GM19438 (cell line): ENCODE data around the gene RTCB.
A peak's percentile ranks its signal among the peaks of the same experiment; 100 is the strongest.

Experiments used
- ATAC-seq: cut with Tn5 transposase; IDR thresholded peaks from one replicate; pipeline ENCODE4 v1.9.1; 2021; ENCODE audit warnings: low read depth; ENCODE audit not compliant: unreplicated experiment

RTCB gene

DNA sequence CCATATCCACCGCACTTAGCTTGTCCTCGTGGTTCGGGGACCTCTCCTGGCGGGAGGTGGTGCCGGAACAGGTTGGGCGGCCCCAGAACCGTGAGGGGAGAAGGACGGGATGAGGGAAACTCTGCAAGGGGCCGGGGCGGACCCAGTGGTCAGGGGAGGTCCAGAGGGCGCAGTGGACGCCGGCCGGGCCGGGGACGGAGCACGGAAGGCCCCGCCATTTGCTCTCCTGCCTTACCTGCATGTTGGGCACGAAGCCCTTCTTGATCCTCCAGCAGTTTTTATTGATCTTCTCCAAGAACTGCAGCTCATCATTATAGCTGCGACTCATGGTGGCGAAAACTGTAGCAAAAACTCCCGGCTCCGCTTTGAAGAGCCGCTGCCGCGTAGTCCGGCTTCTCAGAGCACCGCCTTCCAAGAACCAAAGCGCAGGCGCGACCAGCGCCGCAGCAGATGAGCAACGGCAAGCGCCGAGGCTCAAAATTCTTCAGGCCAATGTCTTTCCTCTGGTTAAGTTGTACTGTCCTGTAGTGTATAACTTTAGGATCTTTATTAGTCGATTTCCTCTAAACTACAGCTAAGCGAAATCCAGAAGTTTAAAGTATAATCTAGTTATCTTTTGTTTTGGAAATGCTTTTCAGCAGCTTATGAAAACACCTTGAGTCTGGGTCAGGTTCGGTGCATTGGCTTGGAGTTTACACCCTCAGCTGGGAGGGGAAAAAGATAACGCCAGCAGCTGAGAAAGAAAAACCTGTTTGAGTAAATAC is at the start of gene RTCB:
Gene RTCB, minus strand, starts transcription at position 419 of the 764 bp plus-strand sequence. Its CDS starts 91 bp downstream, at position 328.
- ATAC-seq: peak; percentile 64

DNA sequence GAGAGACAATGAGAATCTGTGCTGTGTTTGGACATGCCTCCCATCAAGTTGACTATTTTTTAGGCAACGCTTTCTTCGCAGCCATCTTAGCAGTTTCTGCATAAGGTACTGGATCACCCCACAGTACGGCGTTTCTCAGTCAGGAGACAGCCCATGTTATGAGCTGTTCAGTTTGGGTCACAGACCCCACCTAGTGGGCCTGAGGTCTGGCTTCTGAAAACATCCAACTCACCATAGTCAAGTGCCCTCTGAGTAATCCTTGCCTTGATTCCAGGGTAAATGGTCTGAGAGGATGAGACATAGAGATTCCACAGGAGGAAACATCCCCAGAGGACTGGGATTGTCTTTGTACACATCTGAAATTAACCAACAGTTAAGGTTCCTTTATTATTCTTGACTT is 45.0 kb upstream of the RTCB start:
- no peak for ATAC-seq

DNA sequence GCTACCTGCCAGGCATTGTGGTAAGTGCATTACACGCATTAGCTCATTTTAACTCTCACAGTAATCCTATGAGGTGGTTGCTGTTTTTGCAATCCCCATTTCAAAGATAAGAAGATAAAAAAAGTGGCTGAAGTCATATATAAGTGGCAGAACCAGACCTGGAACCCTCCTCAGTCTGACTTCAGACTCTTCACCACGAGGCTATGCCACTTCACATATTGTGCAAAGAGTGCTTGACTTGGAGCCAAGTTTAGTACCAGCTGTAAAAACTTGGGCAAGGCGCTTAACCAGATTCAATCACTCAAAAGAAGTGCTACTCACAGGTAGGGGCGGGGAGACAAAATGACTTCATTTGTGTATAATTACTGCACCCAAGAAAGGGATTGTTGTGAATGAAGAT is 36.9 kb upstream of the RTCB start:
- ATAC-seq: no peak

DNA sequence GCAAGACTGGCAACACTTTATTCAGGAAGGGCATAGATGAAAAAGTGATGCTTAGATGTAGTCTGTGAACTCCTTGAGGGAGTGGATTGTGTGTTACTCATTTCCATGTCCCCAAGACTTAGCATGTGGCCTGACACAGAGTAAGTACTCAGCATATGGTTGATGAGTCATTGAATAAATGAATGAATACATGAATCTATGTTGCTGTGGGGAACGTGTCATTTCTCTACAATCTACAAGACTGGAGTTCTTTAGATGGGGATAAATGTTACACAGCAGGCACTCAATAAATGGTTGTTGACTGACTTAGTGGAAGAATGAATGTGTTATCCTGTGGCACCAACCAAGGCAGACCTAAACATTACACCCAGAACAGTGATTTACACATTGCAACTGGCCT is 34.3 kb upstream of the RTCB start:
- ATAC-seq: no peak

DNA sequence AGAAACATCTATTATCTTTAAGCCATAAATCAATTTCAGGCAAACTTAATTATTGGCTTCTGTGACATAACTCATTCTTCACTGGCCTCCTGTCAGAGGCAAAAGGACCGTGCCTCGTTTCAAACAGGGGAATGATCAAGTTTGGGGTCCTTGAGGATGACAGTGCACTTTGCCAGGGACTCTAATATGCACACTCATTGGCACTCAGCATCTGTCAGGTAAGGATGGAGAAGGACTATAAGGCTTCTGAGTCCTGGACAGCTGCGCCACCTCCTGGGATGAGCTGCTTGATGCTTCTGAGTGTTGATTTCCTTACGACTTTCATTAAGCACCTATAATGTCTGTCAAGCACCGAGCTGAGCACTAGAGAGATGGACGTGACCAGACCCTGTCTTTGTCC is 32.0 kb upstream of the RTCB start:
- no peak for ATAC-seq

DNA sequence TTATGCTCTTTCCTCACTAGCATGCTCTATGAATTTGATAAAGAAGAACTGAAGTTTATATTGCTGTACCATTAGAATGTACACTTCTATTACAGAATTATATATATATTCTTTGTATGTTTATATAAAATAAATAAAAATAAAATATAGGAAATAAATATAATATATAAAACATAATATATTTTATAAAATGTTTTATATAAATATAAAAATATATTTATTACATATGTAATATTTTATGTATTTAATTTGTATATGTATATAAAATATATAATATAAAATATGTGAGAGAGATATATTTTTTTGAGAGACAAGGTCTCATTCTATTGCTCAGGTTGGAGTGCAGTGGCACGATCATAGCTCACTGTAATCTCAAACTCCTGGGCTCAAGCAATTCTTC is 18.3 kb upstream of the RTCB start:
- no peak for ATAC-seq

DNA sequence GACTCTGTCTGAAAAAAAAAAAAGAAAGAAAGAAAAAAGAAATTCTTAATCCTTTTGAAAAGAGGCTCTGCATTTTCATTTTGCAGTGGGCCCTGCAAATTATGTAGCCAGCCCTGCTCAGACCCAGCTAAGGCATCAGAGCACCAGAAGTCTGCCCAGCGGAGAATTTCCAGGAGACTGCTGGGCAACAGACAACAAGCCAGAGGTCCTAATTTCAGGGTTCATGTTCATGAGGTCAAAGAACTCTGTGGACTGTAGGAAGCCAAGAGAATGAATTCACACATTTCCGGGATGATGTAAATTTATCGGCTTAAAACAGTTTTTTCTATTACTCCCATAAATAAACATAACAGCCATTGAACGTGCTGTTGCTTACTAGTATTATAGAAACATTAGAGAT is 14.8 kb upstream of the RTCB start:
- ATAC-seq: no peak

DNA sequence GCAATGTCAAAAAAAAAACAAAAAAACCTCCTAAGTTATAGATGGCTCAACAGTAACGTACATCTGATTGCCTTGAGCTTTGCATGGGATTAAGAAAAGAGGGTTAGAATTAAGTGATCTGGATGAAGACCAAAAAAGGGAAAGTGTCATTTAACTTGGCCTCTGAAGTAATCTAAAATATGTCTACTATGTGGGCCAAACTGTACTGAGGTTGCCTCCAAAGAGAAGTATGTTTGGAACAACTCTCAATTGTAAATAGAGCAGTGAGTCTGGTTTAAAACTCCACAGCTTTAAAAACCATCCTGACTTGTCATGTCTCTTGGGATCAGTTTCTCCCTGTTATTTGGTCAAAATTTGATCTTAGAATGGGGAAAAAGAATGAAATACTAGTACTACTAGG is 11.6 kb upstream of the RTCB start:
- no peak for ATAC-seq

DNA sequence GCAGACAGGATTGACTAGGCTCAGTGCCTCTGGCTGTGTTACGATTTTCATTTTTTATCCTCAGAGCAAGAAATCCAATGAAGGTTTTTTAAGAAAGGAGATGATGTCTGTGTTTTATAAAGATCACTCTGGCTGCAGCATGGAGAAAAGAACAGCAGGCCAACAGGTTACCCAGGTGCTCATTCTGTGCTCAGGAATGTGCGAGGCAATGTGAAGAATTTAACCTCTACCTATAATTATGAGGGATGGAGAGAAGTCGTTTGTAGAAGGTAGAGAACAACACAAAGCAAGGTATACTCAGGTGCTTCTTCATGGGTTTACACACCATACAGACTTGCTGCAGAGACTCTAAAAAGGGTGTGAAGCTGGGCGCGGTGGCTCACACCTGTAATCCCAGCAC is 10.0 kb upstream of the RTCB start:
- no peak for ATAC-seq

DNA sequence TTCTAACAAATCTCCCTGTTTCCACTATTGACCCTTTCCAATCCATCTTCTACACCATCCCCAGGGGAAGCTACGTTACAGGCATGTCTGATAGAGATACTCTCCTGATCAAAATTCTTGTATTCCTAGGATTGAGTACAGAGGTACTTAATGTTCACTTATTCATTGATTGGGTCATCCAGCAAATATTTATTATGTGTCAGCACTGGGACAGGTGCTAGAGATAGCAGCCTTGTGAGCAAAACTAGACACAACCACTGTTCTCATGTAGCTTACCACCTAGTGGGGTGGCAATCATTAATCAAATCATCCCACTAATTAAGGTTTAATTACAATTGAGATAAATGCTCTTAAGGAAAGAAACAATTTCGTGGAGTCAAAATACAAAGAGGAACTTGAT is 9.4 kb upstream of the RTCB start:
- no peak for ATAC-seq

DNA sequence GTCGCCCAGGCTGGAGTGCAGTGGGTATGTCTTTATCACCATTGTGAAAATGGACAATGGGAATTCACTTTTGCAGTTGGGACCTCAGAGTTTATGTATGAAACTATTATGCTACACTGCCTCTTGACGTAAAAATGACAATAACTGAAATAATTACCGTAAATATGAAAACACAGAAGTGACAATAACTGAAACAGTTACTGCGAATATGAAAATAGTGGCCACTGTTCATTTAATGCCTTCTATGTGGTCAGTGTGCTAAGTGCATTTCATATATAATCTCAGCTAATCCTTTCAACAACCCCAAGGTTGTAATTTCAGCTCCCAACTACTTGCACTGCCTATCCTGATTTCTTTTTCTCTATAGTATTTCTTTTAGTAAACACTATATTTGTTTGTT is 5.9 kb upstream of the RTCB start:
- ATAC-seq: no peak

DNA sequence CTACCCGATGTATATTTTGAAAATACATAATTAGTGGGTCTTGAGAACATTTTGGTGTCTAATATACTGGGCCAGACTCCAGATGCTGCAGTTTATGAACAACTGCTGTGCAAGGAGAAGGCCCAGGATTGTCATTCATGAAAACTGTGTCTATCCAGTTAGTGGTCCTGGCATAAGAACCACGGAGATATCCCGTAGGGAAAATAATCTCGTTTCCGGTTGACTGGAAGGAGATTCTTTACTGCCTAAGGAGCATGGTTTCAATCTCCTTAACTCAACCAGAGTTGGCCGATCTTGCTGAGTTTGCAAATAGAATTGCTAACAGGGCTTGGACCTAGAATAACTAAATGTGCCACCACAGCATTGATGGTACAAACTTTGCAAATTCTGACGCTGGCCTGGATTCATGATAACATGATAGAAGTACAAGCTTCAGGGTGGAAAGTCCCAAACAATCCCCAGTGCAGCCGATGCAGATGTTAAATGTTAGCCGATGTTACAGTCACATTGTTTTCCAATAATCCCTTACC is 4.6 kb upstream of the RTCB start:
- no peak for ATAC-seq

DNA sequence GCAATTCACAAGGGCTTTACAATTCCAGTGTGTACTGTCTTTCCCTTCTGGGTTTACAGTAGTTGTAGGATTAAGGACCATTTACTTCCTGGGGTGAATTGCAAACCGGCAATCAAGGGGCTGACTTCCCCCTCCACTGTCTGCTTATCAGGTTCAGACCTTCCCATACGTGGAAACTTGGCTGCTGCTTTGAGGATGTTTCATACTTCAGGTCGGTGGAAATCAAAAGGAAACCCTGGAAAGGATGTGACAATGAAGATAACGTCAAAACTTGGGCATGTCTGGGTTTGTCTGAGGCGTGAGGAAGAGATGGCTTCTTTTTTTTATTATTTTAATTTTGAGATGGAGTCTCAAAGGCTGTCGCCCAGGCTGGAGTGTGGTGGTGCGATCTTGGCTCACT is 2.1 kb upstream of the RTCB start:
- no peak for ATAC-seq

DNA sequence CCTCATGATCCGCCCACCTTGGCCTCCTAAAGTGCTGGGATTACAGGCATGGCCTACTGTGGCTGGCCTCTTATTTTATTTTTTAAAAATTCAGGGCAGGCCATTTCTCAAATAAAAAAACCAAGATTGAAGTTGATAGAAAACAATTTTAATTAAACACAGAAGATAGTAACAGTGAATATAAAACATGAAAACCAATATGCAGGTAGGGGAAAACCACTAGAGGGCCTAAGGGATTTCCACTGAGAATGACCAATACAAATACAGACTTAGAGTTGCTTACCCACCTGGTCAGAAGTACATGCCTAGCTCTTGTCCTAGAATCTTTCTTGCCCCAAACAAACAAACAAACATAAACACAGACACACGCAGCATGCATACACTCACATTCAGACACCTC is 1.7 kb upstream of the RTCB start:
- ATAC-seq: no peak

DNA sequence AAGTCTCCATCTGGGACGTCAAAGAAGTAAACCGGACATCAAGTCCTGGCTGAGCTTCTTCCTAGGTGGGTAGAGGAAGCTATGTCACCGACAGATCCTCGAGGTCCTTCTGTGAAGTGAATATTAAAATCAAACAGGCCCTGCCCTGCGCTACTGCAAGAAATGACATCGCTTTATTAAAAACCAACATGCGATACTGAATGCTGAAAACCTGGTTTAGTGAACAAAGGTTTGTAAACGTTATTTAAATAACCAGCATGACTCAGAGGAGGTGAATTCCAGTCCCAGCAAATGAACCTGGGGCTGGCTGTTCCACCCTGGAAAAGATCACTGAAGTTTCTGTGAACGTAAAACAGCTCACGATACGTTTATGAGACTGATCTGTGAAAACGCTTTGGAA is 645 bp downstream of the RTCB start:
- ATAC-seq: no peak

DNA sequence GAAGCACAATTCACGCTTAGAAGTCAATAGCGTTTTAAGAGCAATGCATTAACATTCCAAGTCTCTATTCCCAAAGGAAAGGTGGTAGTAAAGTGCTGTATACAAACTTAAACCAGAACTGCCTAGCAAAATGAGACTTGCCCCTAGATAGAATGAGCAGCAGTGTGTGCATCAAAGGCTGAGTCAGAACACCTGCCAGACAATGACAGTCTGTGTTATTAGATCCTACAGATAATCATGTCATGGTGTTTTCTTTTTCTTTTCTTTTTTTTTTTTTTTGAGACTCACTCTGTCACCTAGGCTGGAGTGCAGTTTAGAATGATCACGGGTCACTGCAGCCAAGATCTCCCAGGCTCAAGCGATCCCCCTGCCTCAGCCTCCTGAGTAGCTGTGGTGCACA is 1.6 kb downstream of the RTCB start:
- no peak for ATAC-seq

DNA sequence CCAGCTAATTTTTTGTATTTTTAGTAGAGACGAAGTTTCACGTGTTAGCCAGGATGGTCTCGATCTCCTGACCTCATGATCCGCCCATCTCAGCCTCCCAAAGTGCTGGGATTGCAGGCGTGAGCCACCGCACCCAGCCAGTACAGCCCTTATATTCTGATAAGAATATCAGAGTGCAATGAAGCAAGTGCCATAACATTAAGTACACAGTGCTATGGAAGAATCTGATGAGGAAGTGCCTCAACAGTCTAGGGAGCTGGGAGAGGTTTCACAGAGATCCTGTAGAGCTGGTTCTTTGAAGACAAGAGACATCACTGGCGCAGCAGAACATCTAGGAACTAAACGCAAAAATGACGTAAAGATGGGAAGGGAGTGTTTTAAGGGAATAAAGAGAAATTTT is 2.1 kb downstream of the RTCB start:
- ATAC-seq: no peak

DNA sequence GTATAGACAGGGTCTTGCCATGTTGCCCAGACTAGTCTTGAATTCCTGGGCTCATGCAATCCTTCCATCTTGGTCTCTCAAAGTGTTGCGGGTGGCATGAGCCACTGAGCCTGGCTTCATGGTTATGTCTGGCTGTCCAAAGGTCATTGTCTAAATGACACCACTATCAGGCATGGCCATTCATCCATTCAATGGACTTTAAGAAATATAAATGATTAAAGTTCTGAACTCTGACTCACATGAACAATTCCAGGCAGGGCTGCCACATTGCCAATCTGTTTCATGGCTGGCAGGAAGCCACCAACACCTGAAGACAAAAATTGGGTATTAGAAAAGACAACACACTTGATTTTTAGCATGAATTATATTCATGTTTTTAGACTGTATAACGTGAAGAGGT is 4.1 kb downstream of the RTCB start:
- ATAC-seq: no peak

DNA sequence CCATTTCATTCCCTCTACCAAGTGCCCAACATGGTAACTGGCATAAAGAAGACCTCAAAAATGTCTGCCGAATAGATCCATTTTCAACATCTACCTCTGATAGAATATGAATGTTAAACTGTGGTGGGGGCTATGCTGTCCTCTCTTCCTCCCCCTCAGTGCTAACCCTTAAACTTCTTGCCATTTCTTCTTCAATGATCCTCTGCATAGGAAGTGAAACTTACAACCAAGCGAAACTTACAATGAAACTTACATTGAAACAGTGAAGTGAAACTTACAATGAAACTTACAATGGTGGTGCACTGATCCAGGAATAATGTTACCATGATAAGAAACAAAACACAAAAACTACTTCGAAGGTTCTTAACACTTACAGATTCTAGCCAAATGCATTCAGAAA is 4.7 kb downstream of the RTCB start:
- no peak for ATAC-seq

DNA sequence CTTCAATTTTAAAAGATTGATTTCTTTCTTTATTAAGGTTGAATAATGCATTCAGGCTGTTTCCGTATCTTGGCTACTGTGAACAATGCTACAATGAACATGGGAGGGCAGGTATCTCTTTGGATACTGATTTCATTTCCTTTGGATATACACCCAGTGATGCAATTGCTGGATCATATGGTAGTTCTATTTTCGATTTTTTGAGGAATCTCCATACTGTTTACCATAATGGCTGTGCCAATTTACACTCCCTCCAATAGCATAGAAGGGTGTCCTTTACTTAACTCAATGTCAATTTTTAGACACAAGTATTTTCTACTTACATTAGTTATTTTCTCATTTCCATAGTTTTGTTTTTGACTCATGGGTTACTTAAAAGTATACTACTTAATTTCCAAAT is 8.0 kb downstream of the RTCB start:
- ATAC-seq: no peak

DNA sequence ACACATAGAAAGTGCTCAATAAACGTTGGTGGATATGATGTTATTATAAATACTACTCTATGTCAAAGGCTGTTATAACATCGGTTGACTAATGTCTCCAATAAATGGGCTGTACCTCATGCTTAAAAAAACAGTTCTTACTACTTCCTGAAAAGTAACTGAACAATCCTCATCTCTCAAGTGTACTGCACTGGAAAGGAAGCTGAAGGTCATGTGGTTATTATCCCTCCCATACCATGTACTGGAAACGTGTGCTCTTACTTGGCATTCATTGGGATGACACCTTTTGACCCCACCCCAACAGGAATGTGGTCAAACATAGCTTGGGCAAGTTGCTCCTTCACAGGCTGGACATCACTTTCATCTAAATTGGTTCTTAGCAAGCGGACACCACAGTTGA is 10.6 kb downstream of the RTCB start:
- no peak for ATAC-seq

DNA sequence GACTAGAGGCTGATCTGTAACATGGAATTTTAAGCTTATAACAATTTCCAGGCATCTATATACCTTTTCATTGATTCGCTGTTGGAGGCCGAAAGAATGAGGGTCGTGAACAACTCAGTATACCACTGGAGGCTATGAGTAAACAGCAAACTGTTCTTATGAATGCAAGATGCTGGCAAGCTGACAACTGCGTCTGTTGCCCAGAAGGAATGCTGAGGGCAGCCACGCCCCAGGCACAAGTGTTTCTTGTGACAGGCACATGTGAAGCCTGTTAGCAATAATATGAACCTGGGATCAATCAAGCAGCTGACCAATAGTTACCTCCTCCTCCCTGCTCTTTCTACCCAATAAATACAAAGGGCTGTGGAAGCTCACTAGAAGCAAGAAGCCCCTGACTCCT is 15.3 kb downstream of the RTCB start:
- ATAC-seq: no peak

DNA sequence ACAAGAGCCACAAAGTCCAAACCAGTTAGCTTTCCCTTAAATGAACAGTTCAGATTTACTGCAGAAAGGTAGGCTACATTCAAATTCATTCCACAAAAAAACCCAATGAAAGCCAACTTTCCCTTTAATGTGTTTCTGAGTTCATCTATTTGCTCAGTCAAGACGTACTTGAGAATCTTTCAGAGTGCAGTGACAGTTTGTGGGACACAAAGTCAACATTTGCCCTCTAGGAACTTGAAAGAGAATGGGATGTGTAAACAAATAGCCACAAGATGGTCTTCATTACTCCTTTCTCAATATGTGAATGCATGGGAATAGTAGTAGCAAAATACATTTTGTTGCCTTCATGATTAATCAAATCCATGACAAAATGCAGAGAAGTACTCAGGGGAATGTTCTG is 15.8 kb downstream of the RTCB start:
- no peak for ATAC-seq
